ENCODE measurements around the gene COPS6.

The COPS6 gene

GRCh38 chr7:100118388-100119071 is 29.8 kb downstream of the COPS6 start:
- Histone ChIP-seq H3K9me3 (ENCODE audit: control insufficient read depth, insufficient read depth, low read depth, low read length) (no peaks in the 10 kb centered on the region), H3K27ac (ENCODE audit: extremely low read depth, low read depth, low read length) (peak overlapping the region; percentile 87), H3K4me1 (ENCODE audit: control insufficient read depth, insufficient read depth, low read length) (peaks cover 3% of the 10 kb centered on the region; the same call in 1 of the 2 replicates), H3K36me3 (ENCODE audit: control insufficient read depth in 2 of 2, insufficient read depth in 1 of 2, low read length in 2 of 2) (peaks cover 0 to 14% of the 10 kb centered on the region in 2 experiments; a peak in 2 of 3 replicates), H3K4me3 (ENCODE audit: low read depth, low read length) (peak overlapping the region; percentile 90)
- peak; percentile 67; the same call in 1 of the 2 replicates for TF ChIP-seq ZNF692 (tag by site-specific recombination; IDR thresholded peaks at IDR 0.05)
- peak; percentile 100 for TF ChIP-seq ZFP3 (tag by site-specific recombination; IDR thresholded peaks at IDR 0.05; ENCODE audit: low read depth)
- TF ChIP-seq PRDM10 (tag by site-specific recombination; IDR thresholded peaks at IDR 0.05): no peak
- no peak for TF ChIP-seq ZIC2 (tag by site-specific recombination; IDR thresholded peaks at IDR 0.05)
- peak; percentile 39; the same call in 1 of the 2 replicates for TF ChIP-seq ZNF18 (tag by site-specific recombination; IDR thresholded peaks at IDR 0.05)
- TF ChIP-seq ZNF585B (tag by site-specific recombination; IDR thresholded peaks at IDR 0.05): no peak
- no peak for TF ChIP-seq ZBTB17 (tag by site-specific recombination; IDR thresholded peaks at IDR 0.05)
- TF ChIP-seq ZNF580 (tag by site-specific recombination; IDR thresholded peaks at IDR 0.05): 0 out of 2 replicates have a peak, but pooled peaks have one; percentile 50
- TF ChIP-seq ZBTB48 (tag by site-specific recombination; IDR thresholded peaks at IDR 0.05): 0 out of 2 replicates have a peak, but pooled peaks have one; percentile 78
- no peak for TF ChIP-seq EGR2 (tag by site-specific recombination; IDR thresholded peaks at IDR 0.05; ENCODE audit: low read depth)
- no peak for TF ChIP-seq ZNF423 (tag by site-specific recombination; IDR thresholded peaks at IDR 0.05)
- no peak for TF ChIP-seq ZFP37 (tag by site-specific recombination; IDR thresholded peaks at IDR 0.05)
- TF ChIP-seq KLF8 (tag by site-specific recombination; IDR thresholded peaks at IDR 0.05): no peak
- no peak for TF ChIP-seq ZNF354C (tag by site-specific recombination; IDR thresholded peaks at IDR 0.05; ENCODE audit: borderline replicate concordance, low read depth)
- TF ChIP-seq HIC1 (tag by site-specific recombination; IDR thresholded peaks at IDR 0.05): peak; percentile 55; the same call in 1 of the 2 replicates
- POLR2A ChIA-PET: no interaction called here
- CTCF ChIA-PET: interaction anchor here (1.4 kb wide), 1 partner anchor 14 kb away, joined by 3 read pairs; no protein-coding TSS in a partner anchor

Measured in HEK293 (cell line).